Activated CD4-positive, alpha-beta T cell treated with anti-CD3 and anti-CD28 coated beads, Interleukin-2, amount 50 U/mL, for 4 hours (primary cell): ENCODE data around the gene HSPB2.
"Not testable (repeated sequence)": the region's sequence is repeated elsewhere in the genome, so short reads cannot be mapped to it uniquely, and the experiment has no call there.

ENCODE experiments used
- DNase-seq, 2 experiments: peaks; one replicate each; pipeline ENCODE4 v3.0.0-alpha.2; 2020

Gene HSPB2

DNA sequence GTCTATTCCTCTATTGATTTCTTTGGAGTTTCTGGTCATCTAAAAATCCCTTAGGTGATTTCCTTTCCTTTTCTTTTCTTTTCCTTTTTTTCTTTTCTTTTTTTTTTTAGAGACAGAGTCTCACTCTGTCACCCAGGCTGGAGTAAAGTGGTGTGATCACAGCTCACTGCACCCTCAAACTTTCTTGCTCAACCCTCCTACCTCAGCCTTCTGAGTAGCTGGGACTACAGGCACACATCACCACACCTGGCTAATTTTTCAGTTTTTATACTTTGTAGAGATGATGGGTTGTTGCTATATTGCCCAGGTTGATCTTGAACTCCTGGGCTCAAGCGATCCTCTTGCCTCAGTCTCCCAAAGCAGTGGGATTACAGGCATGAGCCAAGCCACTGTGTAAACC, 4.2 kb downstream of the HSPB2 start:
- no peak for DNase-seq

DNA sequence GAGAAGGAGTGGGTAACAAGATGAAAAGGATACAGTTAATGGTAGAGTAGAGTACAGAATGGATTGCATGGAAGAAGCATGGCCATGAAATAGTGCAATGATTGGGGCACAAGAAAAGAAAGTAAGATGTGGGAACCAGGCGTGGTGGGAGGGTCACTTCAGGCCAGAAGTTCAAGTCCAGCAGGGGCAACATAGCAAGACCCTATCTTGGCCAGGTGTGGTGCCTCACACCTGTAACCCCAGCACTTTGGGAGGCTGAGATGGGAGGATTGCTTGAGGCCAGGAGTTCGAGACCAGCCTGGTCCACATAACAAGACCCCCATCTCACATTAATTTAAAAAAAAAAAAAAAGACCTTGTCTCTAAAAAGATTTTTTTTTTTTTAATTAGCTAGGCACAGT, 4.8 kb downstream of the HSPB2 start:
- DNase-seq: no peak

DNA sequence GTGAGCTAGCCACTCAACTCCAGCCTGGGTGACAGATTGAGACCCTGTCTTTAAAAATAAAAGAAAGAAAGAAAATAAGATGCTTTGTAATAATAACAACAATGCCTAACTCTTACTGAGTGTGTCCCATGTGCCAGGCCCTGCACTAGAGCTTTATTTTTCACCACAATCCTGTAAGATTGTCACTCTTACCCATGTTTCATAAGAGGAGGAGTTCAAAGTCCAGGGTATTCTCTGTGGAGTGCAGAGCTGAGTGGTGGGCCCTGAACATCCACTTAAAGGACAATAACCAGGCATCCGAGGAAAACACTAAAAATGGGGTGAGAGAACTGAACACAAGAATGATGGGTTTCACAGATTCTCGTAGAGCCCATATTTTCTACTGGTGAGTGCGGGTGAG, 5.3 kb downstream of the HSPB2 start:
- DNase-seq: no peak

DNA sequence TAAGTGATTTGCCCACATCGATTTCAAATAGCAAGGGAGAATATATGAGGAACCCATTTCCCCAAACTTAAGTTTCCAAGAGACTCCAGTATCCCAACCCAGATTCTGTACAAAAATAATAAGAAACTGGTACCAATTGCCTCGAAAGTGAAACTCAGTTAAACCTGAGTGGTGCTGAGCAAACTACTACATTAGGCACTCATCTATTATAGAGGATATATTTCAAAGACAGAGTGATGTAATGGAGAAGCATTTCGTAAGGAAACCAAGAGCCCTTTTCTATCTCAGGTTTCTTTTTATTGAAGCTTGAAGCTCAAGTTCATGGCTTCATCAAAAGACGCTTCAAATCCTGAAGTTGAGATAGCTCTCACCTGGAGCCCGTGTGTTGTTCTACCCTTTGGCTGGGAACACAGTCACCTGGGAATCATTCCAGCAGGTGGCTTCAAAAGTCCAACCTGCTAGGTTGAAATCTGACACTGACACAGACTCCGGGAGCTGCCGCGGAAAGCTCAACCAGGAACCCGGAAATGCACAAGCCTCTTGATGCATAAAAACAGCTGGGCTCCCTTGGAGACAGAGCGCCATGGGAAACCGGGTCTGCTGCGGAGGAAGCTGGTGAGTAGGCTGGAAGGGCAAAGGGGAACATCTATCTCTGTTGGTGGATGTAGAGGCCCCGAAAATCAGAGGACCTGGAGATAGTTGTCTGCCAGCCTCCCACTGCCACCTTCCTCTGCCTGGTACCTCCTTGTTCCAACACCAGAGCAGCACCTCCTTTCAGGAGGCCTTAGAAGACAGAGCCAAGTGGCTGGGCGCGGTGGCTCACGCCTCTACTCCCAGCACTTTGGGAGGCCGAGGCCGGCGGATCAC, 6.1 kb downstream of the HSPB2 start, which contains the start of gene C11orf52:
TSS of gene C11orf52 (plus strand) at position 524 of the 867 bp plus-strand sequence. CDS start at position 584, 60 bp downstream.
- no peak for DNase-seq

DNA sequence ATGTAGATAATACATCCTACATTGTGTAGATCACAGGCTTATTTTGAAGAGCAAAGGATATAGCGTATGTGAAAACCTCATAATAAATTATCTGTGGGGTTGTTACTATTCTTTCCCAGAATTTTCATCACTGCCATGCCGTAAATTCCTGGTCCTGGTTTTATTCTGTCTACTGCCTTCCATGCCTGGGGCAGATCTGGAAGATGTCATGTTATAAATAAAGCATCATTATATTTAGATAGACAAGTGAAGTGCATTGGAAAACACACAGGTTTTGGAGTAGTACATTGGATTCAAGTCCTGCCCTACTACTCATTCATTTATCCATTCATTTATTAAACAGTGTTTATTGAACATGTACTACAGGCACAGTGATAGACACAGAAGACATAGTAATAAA, 8.4 kb downstream of the HSPB2 start:
- no peak for DNase-seq

DNA sequence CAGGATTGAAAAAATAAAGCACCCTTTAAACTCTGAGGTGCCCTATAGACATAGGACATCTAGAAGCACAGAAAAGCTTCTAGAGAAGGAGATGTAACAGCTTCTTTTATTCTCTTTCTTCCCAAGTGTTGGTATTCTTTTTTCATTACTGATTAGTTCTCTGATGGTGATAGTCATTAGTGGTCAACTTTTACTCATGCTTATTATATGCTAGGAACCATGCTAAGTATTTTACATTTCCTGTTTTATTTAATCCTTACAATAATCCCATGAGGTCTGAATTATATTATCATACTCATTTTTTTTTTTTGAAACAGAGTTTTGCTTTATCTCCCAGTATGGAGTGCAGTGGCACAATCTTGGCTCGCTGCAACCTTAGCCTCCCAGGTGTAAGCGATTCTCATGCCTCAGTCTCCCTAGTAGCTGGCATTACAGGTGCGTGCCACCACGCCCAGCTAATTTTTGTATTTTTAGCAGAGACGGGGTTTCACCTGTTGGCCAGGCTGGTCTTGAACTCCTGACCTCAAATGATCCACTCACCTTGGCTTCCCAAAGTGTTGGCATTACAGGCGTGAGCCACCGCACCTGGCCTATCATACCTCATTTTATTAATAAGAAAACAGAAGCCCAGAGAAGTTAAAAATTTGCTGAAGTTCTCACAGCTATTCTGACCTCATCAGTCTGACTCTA, 9.2 kb downstream of the HSPB2 start:
- DNase-seq: no peak

DNA sequence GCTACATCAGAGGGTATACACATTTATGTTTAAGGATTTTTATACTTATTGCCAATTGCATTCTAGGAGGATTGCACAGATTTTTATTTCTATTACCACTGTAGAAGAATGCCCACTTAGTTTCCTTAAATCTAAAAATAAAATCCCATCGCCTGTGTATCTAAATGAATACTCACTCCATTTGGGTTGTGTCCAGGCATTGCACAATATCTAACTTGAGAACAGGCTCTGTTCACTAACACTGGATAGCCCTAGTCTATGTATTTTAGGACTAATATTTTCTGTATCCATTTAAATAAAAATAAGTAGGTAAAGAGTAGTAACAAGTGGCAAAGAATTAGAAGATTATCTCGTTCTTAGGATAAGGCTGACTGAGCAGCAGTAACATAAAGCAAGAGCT, 10.3 kb downstream of the HSPB2 start:
- DNase-seq: no peak

DNA sequence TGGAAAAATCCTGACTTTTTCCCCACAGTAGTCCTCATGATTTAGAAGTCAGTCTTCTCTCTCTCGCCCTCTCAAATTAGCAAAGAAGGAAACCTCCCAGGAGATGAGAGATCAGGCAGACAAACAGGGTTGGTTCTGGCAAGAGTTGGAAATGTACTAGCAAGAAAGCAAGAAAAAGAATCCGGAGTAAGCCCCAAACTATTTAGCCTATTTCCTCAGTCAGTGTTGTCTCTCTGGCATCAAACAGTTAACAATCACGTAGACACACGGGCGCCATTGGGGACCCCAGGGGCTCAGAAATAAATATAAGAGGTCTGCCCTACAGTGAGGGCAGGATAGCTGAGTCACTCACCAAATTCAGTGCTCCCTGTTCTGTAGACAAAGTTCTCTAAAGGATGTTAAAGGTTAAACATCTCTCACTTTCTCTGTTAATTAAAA, 10.8 kb downstream of the HSPB2 start:
- no peak for DNase-seq

DNA sequence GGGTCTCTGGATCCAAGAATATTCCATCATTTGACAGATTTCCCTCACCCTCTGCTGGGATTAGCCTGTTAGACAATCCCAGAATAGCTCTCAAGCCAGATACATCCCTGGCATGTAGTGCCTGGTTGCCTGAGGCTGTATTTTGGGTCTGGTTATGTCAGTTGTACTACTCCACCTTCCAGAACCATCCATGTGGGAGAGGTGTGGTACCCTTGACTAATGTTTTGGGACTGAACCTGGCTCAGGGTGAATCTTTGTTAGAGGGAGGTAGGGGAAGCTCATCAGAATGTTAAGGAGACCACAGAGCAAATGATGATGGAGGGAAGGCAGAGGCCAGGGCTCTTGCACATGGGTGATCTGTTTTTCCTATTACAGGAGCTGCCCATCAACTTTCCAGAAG, 11.4 kb downstream of the HSPB2 start:
- DNase-seq: no peak

DNA sequence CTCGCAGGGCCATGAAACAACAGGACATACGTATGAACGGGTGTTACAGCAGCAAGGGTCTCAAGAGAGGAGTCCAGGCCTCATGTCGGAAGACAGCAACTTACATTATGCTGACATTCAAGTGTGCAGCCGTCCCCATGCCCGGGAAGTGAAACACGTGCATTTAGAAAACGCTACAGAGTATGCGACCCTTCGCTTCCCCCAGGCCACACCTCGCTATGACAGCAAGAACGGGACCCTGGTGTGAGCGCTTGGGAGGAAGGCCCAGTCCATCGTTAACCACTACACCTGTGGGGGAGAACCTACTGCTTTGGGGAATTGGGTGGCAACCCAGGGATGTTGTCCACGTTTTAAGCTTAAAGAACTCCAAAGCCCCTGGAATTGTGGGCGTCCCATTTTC, 13.4 kb downstream of the HSPB2 start:
- no peak for DNase-seq

DNA sequence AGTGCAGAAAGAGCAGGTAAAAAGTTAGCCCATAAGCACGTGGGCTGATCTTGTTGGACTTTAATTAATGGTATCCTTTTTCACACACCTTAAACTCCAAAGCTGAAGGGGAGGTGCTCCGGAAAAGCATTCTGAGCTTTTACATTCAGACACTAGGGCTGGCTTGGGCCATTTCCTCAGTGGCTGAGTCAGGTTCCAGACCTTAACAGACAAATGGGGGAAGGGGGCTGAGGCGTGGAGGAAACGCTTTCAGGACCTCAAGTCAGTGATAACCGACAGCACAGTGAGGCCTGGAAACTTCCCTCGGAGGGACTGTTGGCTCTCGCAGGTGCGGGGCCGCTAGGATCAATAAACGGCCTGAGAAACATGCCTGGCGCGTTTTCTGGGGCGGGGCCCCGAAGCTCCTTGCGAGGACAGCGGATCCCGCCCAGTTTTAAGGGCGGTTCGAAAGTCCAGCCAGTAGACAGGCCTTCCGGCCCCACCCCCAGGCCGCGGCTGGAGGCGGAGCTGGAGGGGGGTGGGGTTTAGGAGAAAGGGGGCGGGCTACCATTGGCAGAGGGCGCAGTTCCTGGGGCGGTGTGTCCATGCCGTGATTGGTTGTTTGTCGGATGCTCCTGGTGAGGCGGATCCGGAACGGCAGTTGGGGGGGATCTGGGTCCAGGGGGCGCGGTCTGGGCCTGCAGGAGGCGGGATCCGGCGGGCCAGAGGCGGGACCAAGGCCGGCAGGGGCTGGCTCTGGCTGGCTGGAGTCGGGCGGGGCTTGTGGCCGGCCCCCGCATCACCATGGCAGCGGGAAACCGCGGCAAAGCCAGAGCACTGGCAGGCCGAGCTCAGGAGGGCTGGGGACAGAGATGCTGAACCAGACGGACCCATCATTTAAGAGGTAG, 14.2 kb downstream of the HSPB2 start:
- DNase-seq: peak; percentile 90

DNA sequence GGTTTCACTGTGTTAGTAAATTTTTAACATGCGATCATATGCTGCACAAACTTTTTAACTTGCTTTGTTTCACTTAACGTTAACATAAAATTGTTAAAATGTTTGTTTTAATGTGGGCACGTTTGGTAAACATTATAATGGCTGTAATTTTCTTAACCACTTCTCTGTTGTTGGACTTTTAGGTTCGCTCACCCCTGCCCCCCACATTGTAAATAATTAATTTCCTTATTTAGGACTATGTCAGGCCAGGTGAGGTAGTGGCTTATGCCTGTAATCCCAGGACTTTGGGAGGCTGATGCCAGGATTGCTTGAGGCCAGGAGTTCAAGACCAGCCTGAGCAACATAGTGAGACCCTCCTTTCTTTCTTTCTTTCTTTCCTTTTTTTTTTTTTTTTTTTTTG, 17.9 kb downstream of the HSPB2 start:
- DNase-seq: no peak

DNA sequence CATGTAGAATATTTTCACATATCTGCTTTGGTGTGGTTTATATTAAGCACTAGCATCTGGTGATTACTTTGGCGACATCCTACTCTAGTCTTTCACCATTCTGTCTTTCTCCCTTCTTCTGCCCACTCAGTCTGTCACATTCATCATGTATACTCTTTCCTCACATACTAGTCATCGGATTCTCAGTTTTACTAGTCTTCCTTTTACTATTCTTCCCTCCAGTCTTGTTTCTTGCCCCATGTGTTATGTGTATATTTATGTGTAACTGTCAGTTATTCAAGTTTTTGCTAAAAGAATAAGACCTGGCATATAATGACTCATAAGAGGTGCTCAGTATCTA, 20.0 kb downstream of the HSPB2 start:
- no peak for DNase-seq

DNA sequence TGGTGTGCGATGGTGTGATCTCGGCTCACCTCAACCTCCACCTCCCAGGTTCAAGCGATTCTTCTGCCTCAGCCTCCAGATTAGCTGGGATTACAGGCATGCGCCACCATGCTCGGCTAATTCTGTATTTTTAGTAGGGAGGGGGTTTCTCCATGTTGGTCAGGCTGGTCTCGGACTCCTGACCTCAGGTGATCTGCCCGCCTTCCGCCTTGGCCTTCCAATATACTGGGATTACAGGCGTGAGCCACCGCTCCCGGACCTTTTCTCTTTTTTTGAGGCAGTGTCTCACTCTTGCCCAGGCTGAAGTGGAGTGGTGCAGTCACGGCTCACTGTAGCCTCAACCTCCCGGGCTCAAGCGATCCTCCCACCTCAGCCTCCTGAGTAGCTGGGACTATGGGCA, 20.6 kb downstream of the HSPB2 start:
- not testable (repeated sequence) for DNase-seq

DNA sequence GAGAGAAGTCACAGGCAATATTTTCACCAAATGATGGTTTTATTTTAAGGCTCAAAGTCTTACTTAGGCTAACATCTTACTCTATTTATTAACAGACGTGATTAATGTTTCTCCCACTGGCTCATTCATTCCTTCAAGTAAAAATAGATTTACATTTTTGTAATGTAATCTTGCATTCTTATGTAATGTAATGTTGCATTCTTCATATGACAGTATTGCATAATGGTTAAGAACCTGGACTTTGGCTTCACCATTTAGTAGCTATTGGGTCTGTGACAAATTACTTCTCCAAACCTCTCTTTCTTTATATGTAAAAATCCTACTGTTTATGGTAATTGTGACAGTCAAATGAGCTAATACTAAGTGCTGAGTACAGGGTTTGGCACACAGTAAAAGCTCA, 21.3 kb downstream of the HSPB2 start:
- DNase-seq: no peak

DNA sequence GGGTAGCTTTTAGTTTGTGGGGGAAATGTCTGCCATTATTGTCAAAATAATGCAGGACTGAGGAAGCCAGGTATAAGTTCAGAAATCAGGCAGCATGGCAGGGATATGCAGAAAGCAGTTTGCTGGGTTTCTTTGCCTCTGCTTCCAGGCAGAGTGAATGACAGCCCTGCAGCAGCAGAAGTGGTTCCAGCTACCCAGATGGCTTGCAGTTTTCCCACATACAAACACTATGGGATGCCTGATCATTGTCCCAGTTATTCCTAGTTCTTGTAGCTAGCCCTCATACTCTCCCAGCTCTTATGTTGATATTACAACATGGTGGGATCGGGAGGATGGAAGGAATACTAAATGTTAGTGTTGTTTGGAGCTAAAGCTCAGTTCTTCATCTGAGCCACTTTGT, 21.8 kb downstream of the HSPB2 start:
- no peak for DNase-seq

DNA sequence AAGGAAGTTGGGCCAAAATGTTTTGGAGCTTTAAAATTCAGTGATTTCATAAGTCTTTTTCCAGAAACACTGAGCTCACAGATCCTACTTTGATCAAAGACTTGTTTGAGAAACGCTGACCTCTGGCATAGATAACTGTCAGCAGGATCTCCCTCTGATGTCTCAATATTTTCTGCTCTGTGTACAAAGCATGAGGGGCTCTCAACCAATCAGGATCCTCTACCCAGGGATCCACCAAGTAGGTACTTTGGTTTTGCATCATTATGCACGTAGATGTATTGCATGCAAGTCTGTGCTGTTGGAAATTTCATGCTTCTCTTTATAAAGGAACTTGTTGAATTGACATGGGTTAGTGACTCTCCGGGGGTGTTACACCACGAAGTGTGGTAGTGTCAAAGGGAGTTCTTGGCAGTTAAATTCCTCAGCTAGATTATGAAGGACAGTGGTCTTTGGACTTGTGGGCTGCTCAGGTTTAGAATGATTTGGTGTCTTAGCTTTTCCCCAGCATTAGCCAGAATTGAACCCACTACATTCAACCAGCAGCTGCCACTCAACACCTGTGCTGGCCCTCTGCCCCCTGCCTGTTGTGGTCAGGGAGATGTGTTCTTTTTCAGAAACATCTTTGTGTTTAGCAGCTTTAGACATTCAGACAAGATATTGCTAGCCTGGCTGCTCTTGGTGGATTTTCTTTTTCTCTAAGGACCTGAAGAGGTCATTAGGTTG, 22.9 kb downstream of the HSPB2 start:
- DNase-seq: no peak

DNA sequence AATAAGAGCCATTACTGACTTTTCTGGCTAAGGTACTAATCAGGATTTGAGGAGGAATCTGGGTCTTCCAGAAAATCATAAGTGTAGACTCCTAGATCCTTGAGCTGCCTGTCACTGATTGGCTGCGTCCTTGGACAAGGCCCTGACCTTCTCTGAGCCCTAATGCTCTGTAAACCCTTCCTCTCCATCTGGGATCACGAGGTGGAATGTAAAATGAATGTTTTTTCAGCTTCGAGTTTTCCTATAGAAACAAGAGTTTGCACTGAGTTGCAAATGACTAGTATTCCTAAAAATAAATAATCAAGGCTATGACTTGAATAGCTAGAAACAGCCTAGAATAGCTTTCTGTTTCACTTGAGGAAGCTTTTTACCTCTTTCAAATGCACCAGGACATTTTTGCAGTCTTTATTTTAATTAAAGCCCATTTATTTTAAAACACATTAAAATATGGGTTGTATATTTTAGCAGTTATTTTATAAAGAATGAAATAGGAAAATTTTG, 23.6 kb downstream of the HSPB2 start:
- no peak for DNase-seq

DNA sequence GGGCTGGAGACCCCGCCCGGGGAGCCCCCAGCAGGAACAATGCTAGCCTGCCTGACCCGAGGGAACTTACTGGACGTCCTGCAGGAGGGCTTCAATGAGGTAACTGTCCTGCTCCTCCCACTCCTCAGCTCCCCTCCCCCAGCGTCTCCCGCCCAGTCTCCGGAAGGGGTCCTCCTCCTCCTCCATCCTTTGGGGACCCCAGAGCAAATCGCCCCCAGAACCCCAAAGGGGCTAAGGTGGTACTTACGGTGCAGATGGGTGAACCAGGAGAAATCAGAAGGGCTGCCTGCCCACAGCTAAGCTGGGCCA, 24.9 kb downstream of the HSPB2 start:
- no peak for DNase-seq

DNA sequence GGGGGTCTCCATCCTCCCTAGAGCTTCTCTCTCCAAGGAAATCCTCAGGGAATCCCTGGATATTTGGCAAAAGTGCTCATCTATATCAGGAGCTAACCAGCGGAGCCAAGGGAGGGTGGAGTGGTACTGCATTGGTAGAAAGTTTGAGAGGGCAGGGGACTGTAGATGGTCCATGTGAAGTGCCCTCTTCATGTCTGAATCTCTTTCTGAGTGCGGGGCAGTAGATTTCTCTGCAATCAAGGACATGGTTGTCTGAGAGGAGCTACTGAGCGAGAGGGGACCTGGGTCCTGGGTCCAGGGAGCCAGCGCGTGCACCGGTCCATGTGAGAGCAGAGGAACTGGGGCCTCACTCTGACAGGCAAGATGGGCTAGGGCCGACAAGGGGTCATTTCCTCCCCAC, 25.3 kb downstream of the HSPB2 start:
- DNase-seq: no peak

DNA sequence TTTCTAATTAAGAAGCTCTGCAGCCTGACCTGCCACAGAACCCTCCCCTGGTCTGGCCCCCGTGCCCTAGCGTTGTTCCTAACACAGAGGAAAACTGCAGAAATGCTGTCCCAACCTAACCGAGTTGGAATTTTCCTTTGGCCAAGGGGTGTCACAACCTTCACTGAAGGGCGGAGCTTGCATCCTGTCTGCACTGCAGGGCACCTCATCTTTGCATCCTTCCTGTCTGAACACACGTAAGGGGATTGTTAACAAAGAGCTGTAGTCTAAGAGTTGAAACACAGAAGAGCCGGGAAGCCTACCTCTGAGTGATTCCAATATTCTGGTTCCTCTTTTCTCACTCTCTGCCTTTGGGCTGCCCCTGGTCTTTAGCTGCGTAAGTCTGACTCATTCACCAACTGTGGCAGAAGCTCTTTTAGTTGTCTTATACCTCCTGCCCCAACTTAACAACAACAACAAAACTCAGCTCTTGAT, 26.2 kb downstream of the HSPB2 start:
- DNase-seq: no peak

DNA sequence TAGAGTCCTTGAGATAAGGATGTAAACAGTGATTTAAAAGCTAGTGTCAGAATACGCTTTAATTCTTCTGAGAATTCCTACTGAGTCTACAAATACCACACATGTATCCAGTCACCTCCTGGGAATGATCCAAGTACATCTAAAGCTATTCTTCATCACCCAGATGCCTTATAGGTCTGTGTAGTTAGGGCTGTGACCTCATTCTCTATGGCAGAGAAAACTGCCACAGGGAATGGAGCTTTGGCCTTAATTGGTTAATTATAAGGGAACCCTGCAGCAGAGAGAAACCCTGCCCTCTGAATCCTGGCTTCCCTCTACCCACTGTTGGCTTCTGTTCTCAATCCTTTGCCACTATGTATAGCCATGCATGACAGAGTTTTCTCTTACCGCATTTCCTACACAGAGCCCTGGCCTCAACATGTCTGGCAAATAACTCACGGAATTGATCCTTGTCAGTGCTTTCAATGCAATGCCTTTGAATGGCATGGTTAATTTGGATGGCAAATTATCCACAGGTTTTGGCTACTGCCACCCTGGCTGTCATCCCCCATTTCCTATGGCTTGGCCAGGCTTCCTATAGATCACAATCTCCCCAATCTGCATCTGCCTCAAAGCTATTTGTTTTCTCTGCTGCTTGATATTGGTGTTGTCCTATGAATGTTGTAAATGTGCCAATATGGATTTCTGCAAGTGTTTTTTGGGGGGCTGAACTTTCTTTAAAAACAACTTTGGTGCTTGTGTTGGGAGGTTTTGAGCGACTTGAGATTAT, 27.5 kb downstream of the HSPB2 start:
- no peak for DNase-seq
